ENCODE results near the gene CASZ1. TPM values are rescaled to one million over a fixed set of nuclear protein-coding genes. Genes with fewer than 3 reads are reported as not detected.

CASZ1 gene
- total and polyA plus RNA-seq, 10 donors, result 0.73 to 14.5 (median 9.1) TPM

DNA sequence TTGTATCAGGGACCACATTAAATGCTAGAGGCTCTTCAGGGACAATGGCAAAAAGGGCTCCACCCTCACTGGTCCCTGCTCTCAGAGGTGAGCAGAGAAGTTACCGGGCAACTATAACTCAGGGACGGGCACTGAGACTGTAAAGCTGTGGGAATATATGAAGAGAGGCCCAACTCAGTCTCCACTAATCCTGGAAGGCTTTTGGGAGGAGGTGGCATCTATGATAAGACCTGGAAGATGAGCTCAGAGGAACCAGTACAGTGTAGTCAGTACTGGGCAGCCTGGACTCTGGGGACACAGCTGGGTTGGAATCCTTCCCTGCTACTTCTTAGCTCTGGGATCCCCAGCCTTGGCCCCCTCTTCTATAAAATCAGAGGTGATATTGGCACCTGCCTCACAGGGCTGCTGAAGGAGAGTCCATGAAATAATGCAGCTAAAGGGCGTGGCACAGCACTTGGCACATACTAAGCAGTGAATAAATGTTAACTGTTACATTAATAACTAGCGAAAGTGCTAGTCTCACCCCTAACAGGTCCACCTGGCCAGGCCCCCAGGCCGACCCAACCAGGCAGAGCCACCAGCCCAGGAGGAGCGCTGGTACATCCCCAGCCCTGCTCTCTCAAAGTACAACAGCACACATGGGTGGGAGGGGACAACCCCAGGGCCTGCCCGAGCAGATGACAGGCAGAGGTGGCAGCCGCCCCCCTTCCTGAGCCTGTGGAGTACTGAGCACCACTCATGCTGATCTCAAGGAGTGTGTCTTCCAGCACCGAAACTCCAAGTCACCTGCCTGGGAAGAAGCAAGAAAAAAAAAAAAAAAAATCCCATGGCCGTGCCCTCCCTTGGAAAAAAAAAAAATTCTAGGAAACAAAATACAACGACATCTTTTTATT is 62.7 kb downstream of the CASZ1 start:
- H3K27ac ChIP-seq, result no peak overlapping the region
- peaks cover 0 to 19% (median 14%) of the 10 kb centered on the region in 6 donors for H3K4me1 ChIP-seq
- DNase-seq, result no peak
- H3K9me3 ChIP-seq, result no peaks in the 10 kb centered on the region
- WGBS, 5 donors, result 64 to 85% (median 79%) methylated on average over 11 of the region's 11 CpGs
- H3K27me3 ChIP-seq (replicated peaks in 1 of 7), result peaks cover 0 to 4% (median 0%) of the 10 kb centered on the region in 7 donors
- intact Hi-C loops (cut with DNase I; ENCODE audit: low total_unique reads), result no loop called here
- no peak for TF ChIP-seq POLR2AphosphoS5 (IDR thresholded peaks at IDR 0.05)
- TF ChIP-seq, protein P1, sequence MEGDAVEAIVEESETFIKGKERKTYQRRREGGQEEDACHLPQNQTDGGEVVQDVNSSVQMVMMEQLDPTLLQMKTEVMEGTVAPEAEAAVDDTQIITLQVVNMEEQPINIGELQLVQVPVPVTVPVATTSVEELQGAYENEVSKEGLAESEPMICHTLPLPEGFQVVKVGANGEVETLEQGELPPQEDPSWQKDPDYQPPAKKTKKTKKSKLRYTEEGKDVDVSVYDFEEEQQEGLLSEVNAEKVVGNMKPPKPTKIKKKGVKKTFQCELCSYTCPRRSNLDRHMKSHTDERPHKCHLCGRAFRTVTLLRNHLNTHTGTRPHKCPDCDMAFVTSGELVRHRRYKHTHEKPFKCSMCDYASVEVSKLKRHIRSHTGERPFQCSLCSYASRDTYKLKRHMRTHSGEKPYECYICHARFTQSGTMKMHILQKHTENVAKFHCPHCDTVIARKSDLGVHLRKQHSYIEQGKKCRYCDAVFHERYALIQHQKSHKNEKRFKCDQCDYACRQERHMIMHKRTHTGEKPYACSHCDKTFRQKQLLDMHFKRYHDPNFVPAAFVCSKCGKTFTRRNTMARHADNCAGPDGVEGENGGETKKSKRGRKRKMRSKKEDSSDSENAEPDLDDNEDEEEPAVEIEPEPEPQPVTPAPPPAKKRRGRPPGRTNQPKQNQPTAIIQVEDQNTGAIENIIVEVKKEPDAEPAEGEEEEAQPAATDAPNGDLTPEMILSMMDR (IDR thresholded peaks at IDR 0.05 in 8 of 11, conservative IDR thresholded peaks at IDR 0.05 in 3 of 11), result no peak
- TF ChIP-seq POLR2A (IDR thresholded peaks at IDR 0.05), result no peak
- H3K36me3 ChIP-seq, result no peaks in the 10 kb centered on the region
- no peak overlapping the region for H3K4me3 ChIP-seq

DNA sequence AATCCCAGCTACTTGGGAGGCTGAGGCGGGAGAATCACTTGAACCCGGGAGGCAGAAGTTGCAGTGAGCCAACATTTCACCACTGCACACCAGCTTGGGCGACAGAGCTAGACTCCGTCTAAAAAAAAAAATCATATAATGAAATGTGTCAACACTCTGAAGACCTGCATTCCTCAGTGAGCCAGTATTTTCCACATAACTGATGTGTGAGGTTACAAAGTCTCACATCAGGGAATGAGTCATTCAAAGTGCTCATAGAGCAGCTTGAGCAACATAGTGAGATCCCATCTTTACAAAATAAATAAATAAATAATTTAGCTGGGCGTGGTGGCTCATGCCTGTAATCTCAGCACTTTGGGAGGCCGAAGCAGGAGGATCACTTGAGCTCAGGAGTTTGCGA is 65.5 kb downstream of the CASZ1 start:
- Histone ChIP-seq H3K36me3 (no peaks in the 10 kb centered on the region), H3K9me3 (no peaks in the 10 kb centered on the region), H3K4me1 (no peaks in the 10 kb centered on the region), H3K27me3 (replicated peaks in 1 of 7) (peaks cover 0 to 4% (median 0%) of the 10 kb centered on the region in 7 donors), H3K4me3 (no peak overlapping the region), H3K27ac (no peak overlapping the region)
- intact Hi-C loops (cut with DNase I; ENCODE audit: low total_unique reads), result no loop called here
- no peak for DNase-seq
- WGBS, 5 donors, result 76 to 95% (median 87%) methylated on average over 7 of the region's 7 CpGs
- TF ChIP-seq POLR2A (IDR thresholded peaks at IDR 0.05), result no peak
- TF ChIP-seq, protein P1 (IDR thresholded peaks at IDR 0.05 in 8 of 11, conservative IDR thresholded peaks at IDR 0.05 in 3 of 11), result no peak
- no peak for TF ChIP-seq POLR2AphosphoS5 (IDR thresholded peaks at IDR 0.05)

DNA sequence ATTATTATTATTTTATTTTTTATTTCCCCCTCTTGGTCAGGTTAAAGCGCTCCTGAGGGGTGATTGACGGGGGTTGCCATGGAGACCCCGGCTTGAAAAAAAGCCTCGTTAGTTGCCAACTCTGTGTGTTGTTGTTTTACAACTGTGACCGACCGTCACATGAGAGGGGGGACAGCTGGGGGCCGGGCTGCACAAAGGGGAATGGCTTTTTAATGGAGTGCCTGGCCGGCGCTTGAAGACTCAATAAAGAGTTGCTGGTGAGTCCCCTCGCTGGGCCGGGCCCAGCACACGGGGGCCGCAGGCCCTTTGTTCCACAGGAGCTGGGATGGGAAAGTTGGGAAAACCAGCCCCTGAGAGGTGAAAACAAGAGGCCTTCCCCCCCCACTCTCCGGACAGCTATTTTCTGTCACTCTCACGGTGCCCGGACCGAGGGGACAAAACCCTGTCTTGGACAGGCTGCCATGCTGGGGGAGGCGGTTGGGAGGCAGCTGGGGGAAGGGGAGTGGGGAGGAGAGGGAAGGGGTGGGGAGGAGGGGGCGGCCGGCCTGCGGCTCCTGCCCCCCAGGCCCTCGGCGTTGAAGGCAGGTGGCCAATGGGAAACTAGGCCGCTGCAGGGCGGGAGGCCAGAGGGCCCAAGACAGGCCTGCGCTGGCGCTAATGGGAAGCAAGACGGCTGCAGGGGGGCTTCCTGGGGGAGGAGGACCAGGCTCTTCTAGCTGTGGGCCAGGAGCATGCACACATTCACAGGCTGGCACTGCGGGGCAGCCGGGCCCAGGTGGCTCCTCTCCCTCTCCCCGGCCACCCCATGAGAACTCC is 67.6 kb downstream of the CASZ1 start:
- Histone ChIP-seq H3K27ac (no peak overlapping the region), H3K36me3 (no peaks in the 10 kb centered on the region), H3K4me3 (no peak overlapping the region), H3K4me1 (no peaks in the 10 kb centered on the region), H3K27me3 (replicated peaks in 1 of 7) (peaks cover 0 to 6% (median 0%) of the 10 kb centered on the region in 7 donors), H3K9me3 (no peaks in the 10 kb centered on the region)
- DNase-seq, result no peak
- TF ChIP-seq POLR2AphosphoS5 (IDR thresholded peaks at IDR 0.05), result no peak
- no peak for TF ChIP-seq POLR2A (IDR thresholded peaks at IDR 0.05)
- TF ChIP-seq, protein P1 (IDR thresholded peaks at IDR 0.05 in 8 of 11, conservative IDR thresholded peaks at IDR 0.05 in 3 of 11), result no peak
- intact Hi-C loops (cut with DNase I; ENCODE audit: low total_unique reads), result no loop called here
- 85 to 92% (median 90%) methylated on average over 30 to 31 of the region's 31 CpGs for WGBS, 5 donors

Data from spleen (tissue), 11 donors.